CD14-positive monocyte (primary cell): ENCODE measurements around the gene ZNF345. TPM values are rescaled to one million over a fixed set of nuclear protein-coding genes. Genes with fewer than 3 reads are reported as not detected.

ENCODE experiments used
- DNase-seq, 3 donors: peaks; one replicate each; pipeline ENCODE4 v3.0.0-alpha.2; 2011 to 2022
- H2AFZ ChIP-seq: 2 replicates; pipeline ENCODE4 v1.6.0; 2012; ENCODE audit warnings: mild to moderate bottlenecking, low read depth, low read length, inconsistent platforms; ENCODE audit not compliant: insufficient read depth, poor library complexity, severe bottlenecking
- H3K27ac ChIP-seq, 2 donors: 1 replicate in 1 of 2; 2 replicates in 1 of 2; pipeline ENCODE4 v1.5.1; 2012 to 2013; ENCODE audit warnings: low read length in 2 of 2, control low read depth in 1 of 2, inconsistent platforms in 1 of 2, low read depth in 1 of 2, mild to moderate bottlenecking in 1 of 2
- H3K27me3 ChIP-seq, 2 donors: one replicate each; pipeline versions ENCODE4 v1.6.0 to v1.6.1; 2011 to 2013; ENCODE audit warnings: low read length in 2 of 2; ENCODE audit not compliant: control insufficient read depth in 2 of 2, insufficient read depth in 2 of 2
- H3K36me3 ChIP-seq, 2 donors: replicated peaks in 1 of 2; 1 replicate in 1 of 2; 2 replicates in 1 of 2; pipeline versions ENCODE4 v1.5.1 to v1.6.1; 2012 to 2013; ENCODE audit warnings: low read length in 2 of 2, control low read depth in 1 of 2, inconsistent platforms in 1 of 2, mild to moderate bottlenecking in 1 of 2; ENCODE audit not compliant: insufficient read depth in 2 of 2, control insufficient read depth in 1 of 2
- H3K4me1 ChIP-seq, 2 donors: 1 replicate in 1 of 2; 2 replicates in 1 of 2; pipeline versions ENCODE4 v1.5.1 to v1.6.1; 2012 to 2013; ENCODE audit warnings: low read length in 2 of 2, control low read depth in 1 of 2, inconsistent platforms in 1 of 2, mild to moderate bottlenecking in 1 of 2, moderate library complexity in 1 of 2; ENCODE audit not compliant: insufficient read depth in 2 of 2, control insufficient read depth in 1 of 2
- H3K4me2 ChIP-seq: replicated peaks from 2 replicates; pipeline ENCODE3; 2012; ENCODE audit warnings: low read length, moderate library complexity, mild to moderate bottlenecking; ENCODE audit not compliant: poor library complexity, severe bottlenecking; ENCODE audit errors: extremely low read depth
- H3K4me3 ChIP-seq, 3 experiments: fragments of 200-600 bp in 1 of 3; sonication (generic) in 1 of 3; replicated peaks in 1 of 3; 1 replicate in 2 of 3; 2 replicates in 1 of 3; pipeline ENCODE4 v1.5.1; 2011 to 2013; ENCODE audit warnings: low read length in 3 of 3, mild to moderate bottlenecking in 3 of 3, control low read depth in 2 of 3, low read depth in 2 of 3, inconsistent platforms in 1 of 3, moderate library complexity in 1 of 3
- H3K79me2 ChIP-seq: 2 replicates; pipeline ENCODE4 v1.6.0; 2012; ENCODE audit warnings: mild to moderate bottlenecking, control low read depth, inconsistent platforms, low read length, moderate library complexity; ENCODE audit not compliant: insufficient read depth
- H3K9ac ChIP-seq: 2 replicates; pipeline ENCODE4 v1.6.0; 2017; ENCODE audit warnings: low read length, mild to moderate bottlenecking; ENCODE audit not compliant: insufficient read depth, poor library complexity, severe bottlenecking
- H3K9me3 ChIP-seq, 2 donors: replicated peaks in 1 of 2; 1 replicate in 1 of 2; 2 replicates in 1 of 2; pipeline versions ENCODE4 v1.5.1 to v1.6.1; 2012 to 2013; ENCODE audit warnings: low read length in 2 of 2, control low read depth in 1 of 2; ENCODE audit not compliant: control insufficient read depth in 1 of 2, insufficient read depth in 1 of 2
- H4K20me1 ChIP-seq: 2 replicates; pipeline ENCODE4 v1.6.0; 2012; ENCODE audit warnings: mild to moderate bottlenecking, low read length, control low read depth, moderate library complexity; ENCODE audit not compliant: insufficient read depth
- H3K27ac Mint-ChIP-seq, 7 donors: one replicate each; pipeline ENCODE4 v1.8.0; 2020; ENCODE audit warnings: mild to moderate bottlenecking in 7 of 7, mixed read lengths in 7 of 7, moderate library complexity in 6 of 7, inconsistent platforms in 2 of 7
- H3K27me3 Mint-ChIP-seq, 3 donors: one replicate each; pipeline ENCODE4 v1.8.0; 2021 to 2022; ENCODE audit warnings: low read depth in 3 of 3, mild to moderate bottlenecking in 3 of 3, mixed read lengths in 3 of 3, moderate library complexity in 3 of 3, inconsistent platforms in 1 of 3
- H3K36me3 Mint-ChIP-seq, 2 donors: one replicate each; pipeline ENCODE4 v1.8.0; 2020; ENCODE audit warnings: mixed read lengths in 2 of 2, inconsistent platforms in 1 of 2, mild to moderate bottlenecking in 1 of 2
- H3K4me1 Mint-ChIP-seq: one replicate; pipeline ENCODE4 v1.8.0; 2020; ENCODE audit warnings: mild to moderate bottlenecking, mixed read lengths
- H3K4me3 Mint-ChIP-seq, 2 donors: one replicate each; pipeline ENCODE4 v1.8.0; 2020; ENCODE audit warnings: mild to moderate bottlenecking in 2 of 2, mixed read lengths in 2 of 2, moderate library complexity in 1 of 2
- H3K9me3 Mint-ChIP-seq, 7 donors: one replicate each; pipeline ENCODE4 v1.8.0; 2020 to 2022; ENCODE audit warnings: mixed read lengths in 7 of 7, mild to moderate bottlenecking in 6 of 7, moderate library complexity in 6 of 7, inconsistent platforms in 2 of 7
- CTCF ChIP-seq: fragments of 200-600 bp; IDR thresholded peaks from one replicate; pipeline ENCODE4 v1.8.0; 2022; ENCODE audit warnings: antibody characterized with exemption, mild to moderate bottlenecking
- WGBS: methylation state at CpG from one replicate; pipeline ENCODE4 v1.1.5; 2013; ENCODE audit warnings: missing lambda C conversion rate; ENCODE audit not compliant: insufficient coverage; 5-methylcytosine and 5-hydroxymethylcytosine counted together
- intact Hi-C, 2 donors: fragments of 100-400 bp; cut with micrococcal nuclease; formaldehyde crosslinking; loops; one replicate each; pipeline versions ENCODE4 v1.15.0 to v1.15.1; 2023
- polyA plus RNA-seq, 3 donors: library from polyadenylated mRNA; depleted of rRNA in 1 of 3; unstranded in 2 of 3; stranded (reverse) in 1 of 3; fragments of 300-500 nt in 2 of 3; fragments of >200 nt in 1 of 3; fragmentation: Illumina TruSeq in 2 of 3; gene quantifications; 1 replicate in 2 of 3; 2 replicates in 1 of 3; pipeline ENCODE4 v1.2.3, GENCODE V29; 2012 to 2021

The ZNF345 gene
- polyA plus RNA-seq, 3 donors: 0.66 to 2.3 (median 1.3) TPM

DNA sequence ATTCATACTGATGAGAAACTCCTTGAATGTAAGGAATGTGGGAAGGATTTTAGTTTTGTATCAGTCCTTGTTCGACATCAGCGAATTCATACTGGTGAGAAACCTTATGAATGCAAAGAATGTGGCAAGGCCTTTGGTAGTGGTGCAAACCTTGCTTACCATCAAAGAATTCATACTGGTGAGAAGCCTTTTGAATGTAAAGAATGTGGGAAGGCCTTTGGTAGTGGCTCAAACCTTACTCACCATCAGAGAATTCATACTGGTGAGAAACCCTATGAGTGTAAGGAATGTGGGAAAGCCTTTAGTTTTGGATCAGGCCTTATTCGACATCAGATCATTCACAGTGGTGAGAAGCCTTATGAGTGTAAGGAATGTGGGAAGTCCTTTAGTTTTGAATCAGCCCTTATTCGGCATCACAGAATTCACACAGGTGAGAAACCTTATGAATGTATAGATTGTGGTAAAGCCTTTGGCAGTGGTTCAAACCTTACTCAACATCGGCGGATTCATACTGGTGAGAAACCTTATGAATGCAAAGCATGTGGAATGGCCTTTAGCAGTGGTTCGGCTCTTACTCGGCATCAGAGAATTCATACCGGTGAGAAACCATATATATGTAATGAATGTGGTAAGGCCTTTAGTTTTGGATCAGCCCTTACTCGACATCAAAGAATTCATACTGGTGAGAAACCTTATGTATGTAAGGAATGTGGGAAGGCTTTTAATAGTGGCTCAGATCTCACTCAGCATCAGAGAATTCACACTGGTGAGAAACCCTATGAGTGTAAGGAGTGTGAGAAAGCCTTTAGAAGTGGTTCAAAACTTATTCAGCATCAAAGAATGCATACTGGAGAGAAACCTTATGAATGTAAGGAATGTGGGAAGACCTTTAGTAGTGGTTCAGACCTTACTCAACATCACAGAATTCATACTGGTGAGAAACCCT lies 26.6 kb downstream of the ZNF345 start:
- Histone ChIP-seq H3K36me3 (peaks cover 6 to 41% of the 10 kb centered on the region in 2 donors), H3K4me1 (no peaks in the 10 kb centered on the region), H4K20me1 (no peaks in the 10 kb centered on the region), H3K9ac (no peak overlapping the region), H3K4me2 (no peak overlapping the region), H3K27ac (no peak overlapping the region), H3K79me2 (no peaks in the 10 kb centered on the region), H2AFZ (no peak overlapping the region), H3K27me3 (no peaks in the 10 kb centered on the region), H3K9me3 (peaks cover 39 to 96% of the 10 kb centered on the region in 2 donors), H3K4me3 (peak overlapping the region in 1 of 3 experiments; percentile 43)
- TF ChIP-seq CTCF: no peak
- peaks cover 35 to 81% (median 72%) of the 10 kb centered on the region in 7 donors for H3K9me3 Mint-ChIP-seq
- intact Hi-C loops: no loop called here
- no peak for DNase-seq
- no peak overlapping the region for H3K4me3 Mint-ChIP-seq
- no peaks in the 10 kb centered on the region for H3K4me1 Mint-ChIP-seq
- peaks cover 26% of the 10 kb centered on the region in 2 donors for H3K36me3 Mint-ChIP-seq
- no peaks in the 10 kb centered on the region for H3K27me3 Mint-ChIP-seq
- 80% methylated on average over 1 of the region's 10 CpGs for WGBS
- no peak overlapping the region for H3K27ac Mint-ChIP-seq

- Mint-ChIP-seq H3K27me3 (no peaks in the 10 kb centered on the region), H3K27ac (no peak overlapping the region), H3K4me1 (no peaks in the 10 kb centered on the region), H3K9me3 (peaks cover 60 to 85% (median 78%) of the 10 kb centered on the region in 7 donors), H3K4me3 (no peak overlapping the region), H3K36me3 (peaks cover 24 to 26% of the 10 kb centered on the region in 2 donors)
- Histone ChIP-seq H3K27me3 (no peaks in the 10 kb centered on the region), H3K4me2 (no peak overlapping the region), H3K36me3 (peaks cover 0 to 40% of the 10 kb centered on the region in 2 donors), H3K4me1 (no peaks in the 10 kb centered on the region), H3K9ac (no peak overlapping the region), H2AFZ (no peak overlapping the region), H3K27ac (no peak overlapping the region), H3K9me3 (peaks cover 41 to 96% of the 10 kb centered on the region in 2 donors), H3K79me2 (no peaks in the 10 kb centered on the region), H4K20me1 (no peaks in the 10 kb centered on the region), H3K4me3 (peak overlapping the region in 1 of 3 experiments; percentile 21)
- intact Hi-C loops: no loop called here
- DNase-seq: no peak
- TF ChIP-seq CTCF: no peak
- no CpG with 5 or more reads among the region's 3 CpGs for WGBS
These were observed 41.2 kb downstream of the ZNF345 start for GRCh38 chr19:36891768-36892357.
